Natural killer cell (primary cell): ENCODE results near the gene TRIM54. TPM values are rescaled to one million over a fixed set of nuclear protein-coding genes. Genes with fewer than 3 reads are reported as not detected.

Source experiments
- ATAC-seq, 3 donors: fragments of 150-1000 bp in 2 of 3; fragments of 200-7000 bp in 1 of 3; cut with Tn5 transposase; 1 replicate in 1 of 3; 2 replicates in 2 of 3; pipeline ENCODE4 v1.10.0; 2021; ENCODE audit warnings: mild to moderate bottlenecking in 2 of 3, moderate library complexity in 2 of 3
- DNase-seq, 2 donors: peaks; one replicate each; pipeline versions ENCODE4 v3.0.0 to v3.0.0-alpha.2; 2013 to 2021; ENCODE audit warnings: mixed read lengths in 1 of 2
- H3K27ac ChIP-seq: one replicate; pipeline ENCODE4 v1.5.1; 2013; ENCODE audit warnings: mild to moderate bottlenecking, low read length
- H3K27me3 ChIP-seq: one replicate; pipeline ENCODE4 v1.6.1; 2013; ENCODE audit warnings: low read length; ENCODE audit not compliant: control insufficient read depth, insufficient read depth
- H3K36me3 ChIP-seq: one replicate; pipeline ENCODE4 v1.6.1; 2013; ENCODE audit warnings: low read length; ENCODE audit not compliant: control insufficient read depth, insufficient read depth
- H3K4me1 ChIP-seq: one replicate; pipeline ENCODE4 v1.6.1; 2013; ENCODE audit warnings: low read length; ENCODE audit not compliant: control insufficient read depth, insufficient read depth
- H3K4me3 ChIP-seq: one replicate; pipeline ENCODE4 v1.5.1; 2013; ENCODE audit warnings: low read length
- H3K9me3 ChIP-seq: one replicate; pipeline ENCODE4 v1.6.1; 2013; ENCODE audit warnings: low read length; ENCODE audit not compliant: control insufficient read depth, insufficient read depth
- H3K27ac Mint-ChIP-seq, 2 donors: one replicate each; pipeline ENCODE4 v1.8.0; 2022; ENCODE audit warnings: mild to moderate bottlenecking in 2 of 2, mixed read lengths in 2 of 2, moderate library complexity in 1 of 2
- H3K27me3 Mint-ChIP-seq, 2 donors: one replicate each; pipeline ENCODE4 v1.8.0; 2022; ENCODE audit warnings: low read depth in 2 of 2, mixed read lengths in 2 of 2
- H3K36me3 Mint-ChIP-seq: one replicate; pipeline ENCODE4 v1.8.0; 2022; ENCODE audit warnings: mixed read lengths
- H3K4me1 Mint-ChIP-seq, 2 donors: one replicate each; pipeline ENCODE4 v1.8.0; 2022; ENCODE audit warnings: mixed read lengths in 2 of 2
- H3K4me3 Mint-ChIP-seq: one replicate; pipeline ENCODE4 v1.8.0; 2022; ENCODE audit warnings: mild to moderate bottlenecking, moderate library complexity, mixed read lengths
- H3K9me3 Mint-ChIP-seq, 2 donors: one replicate each; pipeline ENCODE4 v1.8.0; 2022; ENCODE audit warnings: mixed read lengths in 2 of 2
- WGBS: methylation state at CpG from one replicate; pipeline ENCODE4 v1.1.7; 2013; ENCODE audit warnings: missing lambda C conversion rate; ENCODE audit not compliant: insufficient coverage; 5-methylcytosine and 5-hydroxymethylcytosine counted together
- intact Hi-C: fragments of 100-400 bp; cut with micrococcal nuclease; formaldehyde crosslinking; loops from one replicate; pipeline ENCODE4 v1.14.2; 2022
- total RNA-seq, 4 donors: library from RNA; stranded (reverse); fragments of 120-200 nt in 1 of 4; gene quantifications; one replicate each; pipeline versions ENCODE4 v1.2.3 to v1.2.4, GENCODE V29; 2013 to 2022
- TF ChIP-seq, protein P1 (sequence below): fragments of 200-600 bp; IDR thresholded peaks from one replicate; pipeline ENCODE4 v1.8.0; 2022; ENCODE audit warnings: antibody characterized with exemption

Gene TRIM54
- total RNA-seq, 3 donors from 2014 or later (not counting 1 experiment from before 2014, with no cell fraction given), result 0.18 to 0.21 TPM; not detected in 1

DNA sequence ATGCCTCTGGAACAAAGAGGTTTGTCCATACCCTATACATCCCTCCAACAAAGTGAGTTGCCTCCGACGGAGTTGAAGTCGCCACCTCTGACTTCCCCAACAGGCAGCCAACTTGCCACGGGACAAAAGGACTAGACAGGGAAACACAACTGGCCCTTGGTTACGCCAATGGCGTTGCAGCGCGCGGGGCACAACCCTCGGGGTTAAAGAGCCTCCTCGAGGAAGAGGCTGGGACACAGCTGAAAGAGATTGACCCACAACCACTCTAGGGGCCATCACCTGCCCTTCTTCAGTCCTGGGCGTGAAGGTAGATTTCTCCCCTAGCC, 73.8 kb downstream of the TRIM54 start:
- Histone ChIP-seq H3K9me3 (no peaks in the 10 kb centered on the region), H3K36me3 (no peaks in the 10 kb centered on the region), H3K27ac (peak overlapping the region; percentile 96), H3K4me3 (peak overlapping the region; percentile 72), H3K27me3 (no peaks in the 10 kb centered on the region), H3K4me1 (peaks cover 25% of the 10 kb centered on the region)
- 0% methylated on average over 12 of the region's 12 CpGs for whole genome bisulfite sequencing
- Mint-ChIP-seq H3K9me3 (no peaks in the 10 kb centered on the region), H3K27ac (peak overlapping the region; percentile 98 to 100), H3K36me3 (no peaks in the 10 kb centered on the region), H3K4me3 (peak overlapping the region; percentile 99), H3K27me3 (no peaks in the 10 kb centered on the region), H3K4me1 (peaks cover 44 to 48% of the 10 kb centered on the region in 2 donors)
- intact Hi-C loops, result loop anchor here (1.0 to 5.0 kb wide), 5 partner anchors 14 to 144 kb away; partner anchors contain the start of genes ATRAID, EIF2B4, IFT172 and MPV17
- ATAC-seq (peak; percentile 34 to 48 (median 38)), DNase-seq (no peak)
- TF ChIP-seq, protein P1, sequence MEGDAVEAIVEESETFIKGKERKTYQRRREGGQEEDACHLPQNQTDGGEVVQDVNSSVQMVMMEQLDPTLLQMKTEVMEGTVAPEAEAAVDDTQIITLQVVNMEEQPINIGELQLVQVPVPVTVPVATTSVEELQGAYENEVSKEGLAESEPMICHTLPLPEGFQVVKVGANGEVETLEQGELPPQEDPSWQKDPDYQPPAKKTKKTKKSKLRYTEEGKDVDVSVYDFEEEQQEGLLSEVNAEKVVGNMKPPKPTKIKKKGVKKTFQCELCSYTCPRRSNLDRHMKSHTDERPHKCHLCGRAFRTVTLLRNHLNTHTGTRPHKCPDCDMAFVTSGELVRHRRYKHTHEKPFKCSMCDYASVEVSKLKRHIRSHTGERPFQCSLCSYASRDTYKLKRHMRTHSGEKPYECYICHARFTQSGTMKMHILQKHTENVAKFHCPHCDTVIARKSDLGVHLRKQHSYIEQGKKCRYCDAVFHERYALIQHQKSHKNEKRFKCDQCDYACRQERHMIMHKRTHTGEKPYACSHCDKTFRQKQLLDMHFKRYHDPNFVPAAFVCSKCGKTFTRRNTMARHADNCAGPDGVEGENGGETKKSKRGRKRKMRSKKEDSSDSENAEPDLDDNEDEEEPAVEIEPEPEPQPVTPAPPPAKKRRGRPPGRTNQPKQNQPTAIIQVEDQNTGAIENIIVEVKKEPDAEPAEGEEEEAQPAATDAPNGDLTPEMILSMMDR, result no peak

DNA sequence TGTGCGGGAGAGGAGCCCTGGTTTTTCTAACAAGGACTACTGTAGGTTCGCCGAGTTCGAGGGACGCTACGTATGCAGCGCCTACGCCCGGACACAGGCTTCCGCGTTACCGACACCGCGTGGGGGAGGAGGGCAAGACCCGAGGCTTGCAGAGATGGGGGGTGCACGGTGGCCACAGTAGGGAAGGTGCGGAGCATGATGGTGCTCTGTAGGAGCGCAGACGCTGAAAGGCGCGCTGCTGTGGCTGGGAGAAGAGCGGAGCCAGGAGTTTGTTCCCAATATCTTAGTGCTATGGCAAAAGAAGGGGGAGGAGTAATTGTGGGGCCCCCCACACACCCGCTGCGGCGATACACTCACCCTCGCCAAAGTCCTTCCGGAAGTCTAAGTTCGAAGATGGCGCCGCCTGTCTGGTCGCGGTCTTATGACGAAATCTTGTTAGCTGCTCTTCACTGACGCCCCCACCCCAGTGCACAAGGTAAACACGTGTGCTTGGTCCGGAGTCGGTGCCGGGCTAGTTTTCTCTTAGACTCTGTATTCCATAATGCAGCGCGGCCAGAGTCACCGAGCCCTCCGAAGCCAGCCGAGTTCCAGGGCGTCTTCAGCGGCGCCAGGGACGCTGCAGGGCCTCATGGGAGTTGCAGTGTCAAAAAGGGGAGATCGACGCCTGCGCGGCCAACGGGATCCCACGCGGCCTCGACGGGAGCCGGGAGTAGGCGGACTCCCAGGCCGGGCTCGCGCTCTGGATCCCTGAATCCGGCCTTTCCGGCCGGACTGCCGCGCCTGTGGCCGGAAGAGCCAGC, 74.4 kb downstream of the TRIM54 start, which contains the start of gene GTF3C2:
Gene GTF3C2, minus strand, starts transcription at position 383 of the 800 bp plus-strand sequence. CDS start 13,210 bp downstream, outside the sequence.
- H3K36me3 ChIP-seq, result no peaks in the 10 kb centered on the region
- peak within 1 kb of the TSS; percentile 72 for H3K4me3 ChIP-seq
- DNase-seq (peak; percentile 89 to 97), ATAC-seq (peak; percentile 82 to 92 (median 83))
- Mint-ChIP-seq H3K4me3 (peak within 1 kb of the TSS; percentile 99), H3K9me3 (no peaks in the 10 kb centered on the region), H3K27me3 (no peaks in the 10 kb centered on the region), H3K36me3 (no peaks in the 10 kb centered on the region), H3K27ac (peak within 1 kb of the TSS; percentile 98 to 100), H3K4me1 (peaks cover 41 to 45% of the 10 kb centered on the region in 2 donors)
- under 1% methylated on average over 67 of the region's 67 CpGs for WGBS
- H3K9me3 ChIP-seq, result no peaks in the 10 kb centered on the region
- H3K4me1 ChIP-seq, result peaks cover 25% of the 10 kb centered on the region
- no peaks in the 10 kb centered on the region for H3K27me3 ChIP-seq
- peak within 1 kb of the TSS; percentile 96 for H3K27ac ChIP-seq
- intact Hi-C loops, result loop anchor here (1.0 to 5.0 kb wide), 5 partner anchors 14 to 144 kb away; partner anchors contain the start of genes ATRAID, EIF2B4, IFT172 and MPV17
- TF ChIP-seq, protein P1, result no peak

Other genes with a start within 250 kb of the TRIM54 start
- gene TMEM214, start 249.5 kb upstream of the TRIM54 start, total RNA-seq, result 10 to 100 TPM; 64.9 to 81.1 (median 79.2) TPM
- gene AGBL5, start 230.8 kb upstream of the TRIM54 start, total RNA-seq, result 10 to 100 TPM in 2 of 3 donors, 1 to 10 TPM in 1; 10.0 to 12.0 (median 10.8) TPM
- gene OST4, start 210.8 kb upstream of the TRIM54 start, total RNA-seq, result 100 to 1,000 TPM; 178 to 207 (median 192) TPM
- under 1 TPM; 0.31 to 0.78 (median 0.41) TPM for gene EMILIN1, start 203.8 kb upstream of the TRIM54 start, total RNA-seq
- gene KHK, start 195.7 kb upstream of the TRIM54 start, total RNA-seq, result 1 to 10 TPM; 3.7 to 4.0 (median 3.8) TPM
- not detected for gene CGREF1, start 163.3 kb upstream of the TRIM54 start, total RNA-seq
- 1 to 10 TPM in 2 of 3 donors, under 1 TPM in 1; 0.88 to 2.4 (median 1.2) TPM for gene ABHD1, start 158.6 kb upstream of the TRIM54 start, total RNA-seq
- 10 to 100 TPM; 24.6 to 41.5 (median 31.2) TPM for gene PREB, start 147.8 kb upstream of the TRIM54 start, total RNA-seq
- not detected for gene PRR30, start 143.0 kb upstream of the TRIM54 start, total RNA-seq
- gene TCF23, start 133.4 kb upstream of the TRIM54 start, total RNA-seq, result not detected
- gene ATRAID, start 70.4 kb upstream of the TRIM54 start, total RNA-seq, result 10 to 100 TPM; 65.5 to 76.6 (median 76.5) TPM
- gene SLC5A6, start 70.2 kb upstream of the TRIM54 start, total RNA-seq, result 100 to 1,000 TPM in 1 of 3 donors, 10 to 100 TPM in 2; 86.2 to 102 (median 93.7) TPM
- gene CAD, start 65.1 kb upstream of the TRIM54 start, total RNA-seq, result 10 to 100 TPM; 21.8 to 26.6 (median 24.0) TPM
- gene SLC30A3, start 19.4 kb upstream of the TRIM54 start, total RNA-seq, result not detected
- gene DNAJC5G, start 7.0 kb upstream of the TRIM54 start, total RNA-seq, result not detected
- 1 to 10 TPM; 1.6 to 3.6 (median 2.4) TPM for gene UCN, start 26.0 kb downstream of the TRIM54 start, total RNA-seq
- 10 to 100 TPM; 63.9 to 75.2 (median 64.8) TPM for gene MPV17, start 40.7 kb downstream of the TRIM54 start, total RNA-seq
- 10 to 100 TPM; 56.1 to 68.7 (median 59.7) TPM for gene GTF3C2, start 74.3 kb downstream of the TRIM54 start, total RNA-seq
- gene EIF2B4, start 87.9 kb downstream of the TRIM54 start, total RNA-seq, result 10 to 100 TPM; 35.0 to 44.5 (median 40.8) TPM
- gene SNX17, start 88.2 kb downstream of the TRIM54 start, total RNA-seq, result 100 to 1,000 TPM in 2 of 3 donors, 10 to 100 TPM in 1; 96.3 to 107 (median 100) TPM
- 10 to 100 TPM; 24.2 to 28.1 (median 26.1) TPM for gene ZNF513, start 98.3 kb downstream of the TRIM54 start, total RNA-seq
- gene PPM1G, start 127.2 kb downstream of the TRIM54 start, total RNA-seq, result 10 to 100 TPM; 63.9 to 73.8 (median 69.5) TPM
- 100 to 1,000 TPM; 240 to 278 (median 262) TPM for gene NRBP1, start 146.2 kb downstream of the TRIM54 start, total RNA-seq
- 1 to 10 TPM; 4.4 to 8.4 (median 5.1) TPM for gene KRTCAP3, start 160.0 kb downstream of the TRIM54 start, total RNA-seq
- 10 to 100 TPM; 24.8 to 35.7 (median 30.7) TPM for gene IFT172, start 207.3 kb downstream of the TRIM54 start, total RNA-seq
- not detected for gene FNDC4, start 212.8 kb downstream of the TRIM54 start, total RNA-seq
- not detected for gene GCKR, start 214.4 kb downstream of the TRIM54 start, total RNA-seq